Activated CD4-positive, CD25-positive, alpha-beta regulatory T cell treated with anti-CD3 and anti-CD28 coated beads, Interleukin-2, amount 50 U/mL, for 24 hours (primary cell): Measurements from ENCODE around the gene MCC.

ENCODE experiments used
- ATAC-seq, 2 donors: fragments of 150-1000 bp; cut with Tn5 transposase; one replicate each; pipeline ENCODE4 v1.10.0; 2021; ENCODE audit warnings: mild to moderate bottlenecking in 1 of 2, moderate library complexity in 1 of 2

The MCC gene

GRCh38 chr5:113067635-113068344 is 420.5 kb downstream of the MCC start:
- no peak for ATAC-seq

GRCh38 chr5:113065626-113066025 is 422.6 kb downstream of the MCC start:
- ATAC-seq = no peak

- ATAC-seq = no peak
Measured at GRCh38 chr5:113064806-113065205, 423.4 kb downstream of the MCC start.

GRCh38 chr5:113063927-113064326 is 424.3 kb downstream of the MCC start:
- no peak for ATAC-seq

GRCh38 chr5:113062869-113063508 is 425.3 kb downstream of the MCC start:
- no peak for ATAC-seq

GRCh38 chr5:113061846-113062780 is 426.1 kb downstream of the MCC start:
- peak in 1 of 2 donors; percentile 13 for ATAC-seq

GRCh38 chr5:113060408-113061025 is 427.7 kb downstream of the MCC start:
- no peak for ATAC-seq

GRCh38 chr5:113059232-113060040 is 428.8 kb downstream of the MCC start:
- no peak for ATAC-seq

- ATAC-seq = no peak
Measured at GRCh38 chr5:113058706-113059226, 429.5 kb downstream of the MCC start.

- ATAC-seq = no peak
Measured at GRCh38 chr5:113058269-113058668, 430.0 kb downstream of the MCC start.

- ATAC-seq = no peak
Measured at GRCh38 chr5:113057557-113057984, 430.7 kb downstream of the MCC start.

- ATAC-seq = no peak
Measured at GRCh38 chr5:113056988-113057387, 431.3 kb downstream of the MCC start.

- no peak for ATAC-seq
Measured at GRCh38 chr5:113054899-113055298, 433.4 kb downstream of the MCC start.

GRCh38 chr5:113053511-113053995 is 434.7 kb downstream of the MCC start:
- no peak for ATAC-seq

GRCh38 chr5:113052041-113052795 is 436.0 kb downstream of the MCC start:
- no peak for ATAC-seq

GRCh38 chr5:113050721-113051382 is 437.4 kb downstream of the MCC start:
- peak; percentile 81 for ATAC-seq

GRCh38 chr5:113048931-113049330 is 439.3 kb downstream of the MCC start:
- no peak for ATAC-seq

GRCh38 chr5:113047733-113048652 is 440.3 kb downstream of the MCC start:
- no peak for ATAC-seq

GRCh38 chr5:113047234-113047633 is 441.0 kb downstream of the MCC start:
- no peak for ATAC-seq
